DND-41 (cell line): Measurements from ENCODE around the gene POLD2.

ENCODE experiments used
- ATAC-seq: fragments of 200-7000 bp; cut with Tn5 transposase; 3 replicates; pipeline ENCODE4 v1.9.1; 2021; ENCODE audit warnings: low read depth; ENCODE audit not compliant: insufficient read depth
- DNase-seq: peaks from one replicate; pipeline ENCODE4 v3.0.0-alpha.2; 2020
- H2AFZ ChIP-seq: 2 replicates; pipeline ENCODE4 v1.6.0; 2012; ENCODE audit warnings: low read depth, low read length
- H3K27ac ChIP-seq: 2 replicates; pipeline ENCODE4 v1.5.1; 2012; ENCODE audit warnings: low read length, inconsistent platforms
- H3K27me3 ChIP-seq: fragments of 200-600 bp; sonication (generic); 2 replicates; pipeline ENCODE4 v1.6.0; 2012; ENCODE audit warnings: low read length, mild to moderate bottlenecking, inconsistent platforms; ENCODE audit not compliant: insufficient read depth, poor library complexity
- H3K36me3 ChIP-seq: 2 replicates; pipeline ENCODE4 v1.5.1; 2012; ENCODE audit warnings: low read length, inconsistent platforms; ENCODE audit not compliant: insufficient read depth
- H3K4me1 ChIP-seq: 2 replicates; pipeline ENCODE4 v1.5.1; 2012; ENCODE audit warnings: mild to moderate bottlenecking, low read length; ENCODE audit not compliant: insufficient read depth
- H3K4me2 ChIP-seq: 2 replicates; pipeline ENCODE4 v1.6.0; 2012; ENCODE audit warnings: mild to moderate bottlenecking, moderate library complexity, low read length, inconsistent platforms; ENCODE audit not compliant: insufficient read depth
- H3K4me3 ChIP-seq, 2 experiments: fragments of 200-600 bp in 1 of 2; shearing (Covaris generic) in 1 of 2; 2 replicates each; pipeline ENCODE4 v1.5.1; 2012 to 2016; ENCODE audit warnings: inconsistent platforms in 2 of 2, low read length in 2 of 2, mild to moderate bottlenecking in 2 of 2, low read depth in 1 of 2, moderate library complexity in 1 of 2
- H3K79me2 ChIP-seq: 2 replicates; pipeline ENCODE4 v1.6.0; 2012; ENCODE audit warnings: low read length, inconsistent platforms; ENCODE audit not compliant: insufficient read depth
- H3K9ac ChIP-seq: 2 replicates; pipeline ENCODE4 v1.6.0; 2012; ENCODE audit warnings: low read depth, mild to moderate bottlenecking, inconsistent platforms, low read length, moderate library complexity
- H3K9me3 ChIP-seq: 2 replicates; pipeline ENCODE4 v1.5.1; 2012; ENCODE audit warnings: low read length, moderate library complexity, mild to moderate bottlenecking, inconsistent platforms; ENCODE audit not compliant: insufficient read depth, severe bottlenecking
- H4K20me1 ChIP-seq: 2 replicates; pipeline ENCODE4 v1.6.0; 2012; ENCODE audit warnings: low read length; ENCODE audit not compliant: insufficient read depth
- EZH2 ChIP-seq: IDR thresholded peaks from 3 replicates; pipeline ENCODE4 v1.6.1; 2012; ENCODE audit warnings: borderline replicate concordance, low read depth, mild to moderate bottlenecking, moderate library complexity, low read length, inconsistent platforms; ENCODE audit not compliant: severe bottlenecking
- TF ChIP-seq, protein P1 (sequence below): IDR thresholded peaks from 2 replicates; pipeline ENCODE4 v1.5.1; 2012; ENCODE audit warnings: borderline replicate concordance, low read length, moderate library complexity, mild to moderate bottlenecking; ENCODE audit not compliant: poor library complexity, severe bottlenecking; ENCODE audit errors: extremely low read depth

The POLD2 gene

DNA sequence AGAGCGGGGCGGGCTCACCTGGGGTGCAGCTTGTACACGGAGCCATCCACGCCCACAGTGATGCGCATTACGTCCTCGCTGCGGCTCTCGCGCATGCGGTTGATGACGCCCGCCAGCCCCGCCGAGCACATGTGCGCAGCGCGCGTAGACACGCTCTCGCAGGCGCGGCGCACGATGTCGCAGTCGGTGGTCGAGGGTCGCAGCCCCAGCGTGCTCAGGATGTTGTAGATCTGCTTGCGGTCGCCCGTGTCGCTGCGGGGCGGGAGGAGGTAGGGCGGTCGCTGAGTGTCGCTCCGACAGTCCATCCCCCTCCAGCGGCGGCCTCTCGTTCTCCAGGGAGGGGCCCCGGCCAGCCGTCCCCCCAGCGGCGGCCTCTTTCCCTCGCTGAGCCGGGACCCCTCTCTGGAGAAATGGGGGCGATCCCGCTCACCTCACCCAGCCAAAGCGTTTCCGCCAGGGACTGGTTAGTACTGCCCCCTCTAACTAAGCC lies 22.2 kb upstream of the POLD2 start:
- Histone ChIP-seq H4K20me1 (no peaks in the 10 kb centered on the region), H3K27me3 (no peaks in the 10 kb centered on the region), H3K36me3 (no peaks in the 10 kb centered on the region), H3K79me2 (no peaks in the 10 kb centered on the region), H3K9ac (no peak overlapping the region), H3K4me2 (no peak overlapping the region), H3K4me1 (no peaks in the 10 kb centered on the region), H3K27ac (no peak overlapping the region), H3K9me3 (no peaks in the 10 kb centered on the region), H2AFZ (no peak overlapping the region), H3K4me3 (no peak overlapping the region)
- TF ChIP-seq, protein P1, sequence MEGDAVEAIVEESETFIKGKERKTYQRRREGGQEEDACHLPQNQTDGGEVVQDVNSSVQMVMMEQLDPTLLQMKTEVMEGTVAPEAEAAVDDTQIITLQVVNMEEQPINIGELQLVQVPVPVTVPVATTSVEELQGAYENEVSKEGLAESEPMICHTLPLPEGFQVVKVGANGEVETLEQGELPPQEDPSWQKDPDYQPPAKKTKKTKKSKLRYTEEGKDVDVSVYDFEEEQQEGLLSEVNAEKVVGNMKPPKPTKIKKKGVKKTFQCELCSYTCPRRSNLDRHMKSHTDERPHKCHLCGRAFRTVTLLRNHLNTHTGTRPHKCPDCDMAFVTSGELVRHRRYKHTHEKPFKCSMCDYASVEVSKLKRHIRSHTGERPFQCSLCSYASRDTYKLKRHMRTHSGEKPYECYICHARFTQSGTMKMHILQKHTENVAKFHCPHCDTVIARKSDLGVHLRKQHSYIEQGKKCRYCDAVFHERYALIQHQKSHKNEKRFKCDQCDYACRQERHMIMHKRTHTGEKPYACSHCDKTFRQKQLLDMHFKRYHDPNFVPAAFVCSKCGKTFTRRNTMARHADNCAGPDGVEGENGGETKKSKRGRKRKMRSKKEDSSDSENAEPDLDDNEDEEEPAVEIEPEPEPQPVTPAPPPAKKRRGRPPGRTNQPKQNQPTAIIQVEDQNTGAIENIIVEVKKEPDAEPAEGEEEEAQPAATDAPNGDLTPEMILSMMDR, result no peak
- no peak for DNase-seq
- no peak for ATAC-seq

DNA sequence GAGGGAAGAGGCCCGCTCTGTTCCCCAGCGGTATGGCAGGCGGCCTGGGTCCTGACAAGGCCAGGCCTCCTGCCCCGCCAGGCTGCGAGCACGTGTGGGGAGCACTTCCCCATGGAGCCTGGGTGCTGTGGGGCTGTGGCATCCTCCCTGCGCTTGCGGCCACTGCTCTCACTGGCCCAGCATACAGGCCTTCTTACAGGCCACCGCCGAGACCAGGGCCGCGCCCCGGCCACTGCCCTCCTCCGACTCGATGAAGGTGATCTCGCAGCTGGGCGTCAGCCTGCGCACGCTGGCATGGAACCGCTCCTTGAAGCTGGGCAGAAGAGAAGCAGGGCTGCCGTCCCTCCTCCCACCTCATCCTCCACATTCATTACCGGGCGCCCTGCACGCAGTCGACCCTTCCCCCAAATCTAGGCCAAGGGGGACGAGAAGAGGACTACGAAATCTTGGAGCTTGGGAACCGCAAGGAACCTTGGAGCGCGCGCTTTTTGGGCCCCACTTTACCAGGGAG lies 21.7 kb upstream of the POLD2 start:
- H3K9ac ChIP-seq, result no peak overlapping the region
- DNase-seq (no peak), ATAC-seq (no peak)
- no peak overlapping the region for H3K27ac ChIP-seq
- no peaks in the 10 kb centered on the region for H3K9me3 ChIP-seq
- no peaks in the 10 kb centered on the region for H3K27me3 ChIP-seq
- no peaks in the 10 kb centered on the region for H3K4me1 ChIP-seq
- no peaks in the 10 kb centered on the region for H3K79me2 ChIP-seq
- H4K20me1 ChIP-seq, result no peaks in the 10 kb centered on the region
- H3K4me2 ChIP-seq, result no peak overlapping the region
- H2AFZ ChIP-seq, result no peak overlapping the region
- no peak overlapping the region for H3K4me3 ChIP-seq
- H3K36me3 ChIP-seq, result no peaks in the 10 kb centered on the region
- TF ChIP-seq, protein P1, result no peak
- no peak for TF ChIP-seq EZH2

DNA sequence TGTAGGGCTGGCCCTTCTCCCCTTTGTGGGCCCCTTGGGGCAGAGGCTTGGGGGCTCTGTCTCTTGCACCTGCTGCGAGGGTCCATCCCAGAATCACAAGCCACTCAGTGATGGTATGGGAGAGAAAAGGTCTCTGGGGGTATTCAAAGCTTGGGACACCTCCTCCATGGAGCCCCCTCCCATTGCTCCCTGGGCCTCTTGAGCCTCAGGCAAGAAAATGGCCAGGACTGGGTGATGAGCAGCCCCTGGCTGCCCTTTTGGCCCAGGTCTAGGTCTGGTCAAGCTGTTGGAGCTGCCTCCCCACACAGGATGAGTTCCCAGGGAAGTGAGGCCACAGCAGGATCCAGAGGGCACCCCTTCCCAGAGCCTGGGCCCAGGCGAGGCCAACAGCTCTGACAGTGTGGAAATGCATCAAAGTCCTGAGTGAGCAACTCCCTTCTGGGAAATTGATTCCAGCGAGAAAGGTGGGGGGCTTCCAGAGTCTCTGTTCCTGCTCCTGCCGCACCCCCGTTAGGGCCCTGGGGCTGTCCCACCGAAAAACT lies 21.1 kb upstream of the POLD2 start:
- no peaks in the 10 kb centered on the region for H4K20me1 ChIP-seq
- no peak overlapping the region for H3K9ac ChIP-seq
- DNase-seq (no peak), ATAC-seq (no peak)
- H3K4me2 ChIP-seq, result no peak overlapping the region
- H3K4me3 ChIP-seq, result no peak overlapping the region
- no peaks in the 10 kb centered on the region for H3K9me3 ChIP-seq
- H3K27ac ChIP-seq, result no peak overlapping the region
- H2AFZ ChIP-seq, result no peak overlapping the region
- no peaks in the 10 kb centered on the region for H3K4me1 ChIP-seq
- TF ChIP-seq, protein P1, result no peak
- TF ChIP-seq EZH2, result no peak
- H3K27me3 ChIP-seq, result no peaks in the 10 kb centered on the region
- no peaks in the 10 kb centered on the region for H3K36me3 ChIP-seq
- H3K79me2 ChIP-seq, result no peaks in the 10 kb centered on the region
